NCI-H146 treated with DMSO at 0.1 percent for 48 hours (cell line): Measurements from ENCODE around the gene MLYCD.

Source experiments
- DNase-seq: peaks from one replicate; lab custom pipeline; 2025; ENCODE audit not compliant: unreplicated experiment; lab: John Stamatoyannopoulos, UW

The MLYCD gene

GRCh38 chr16:83925095-83925905 lies 26.4 kb downstream of the MLYCD start:
- DNase-seq, result no peak

GRCh38 chr16:83925957-83926725 lies 27.2 kb downstream of the MLYCD start:
- no peak for DNase-seq

- DNase-seq, result peak; percentile 23
Measured at GRCh38 chr16:83926726-83927397, 27.9 kb downstream of the MLYCD start.

- DNase-seq, result no peak
Measured at GRCh38 chr16:83928341-83929055, 29.6 kb downstream of the MLYCD start.

GRCh38 chr16:83929811-83930555 lies 31.1 kb downstream of the MLYCD start:
- DNase-seq, result no peak

- no peak for DNase-seq
Measured at GRCh38 chr16:83930730-83931500, 32.0 kb downstream of the MLYCD start.

- no peak for DNase-seq
Measured at GRCh38 chr16:83931556-83931955, 32.6 kb downstream of the MLYCD start.

- DNase-seq, result no peak
Measured at GRCh38 chr16:83932304-83932703, 33.4 kb downstream of the MLYCD start.

- no peak for DNase-seq
Measured at GRCh38 chr16:83932955-83933673, 34.2 kb downstream of the MLYCD start.

GRCh38 chr16:83933885-83934683 lies 35.2 kb downstream of the MLYCD start:
- no peak for DNase-seq

GRCh38 chr16:83934684-83934977 lies 35.7 kb downstream of the MLYCD start:
- no peak for DNase-seq

GRCh38 chr16:83935005-83935857 lies 36.3 kb downstream of the MLYCD start:
- no peak for DNase-seq

GRCh38 chr16:83935858-83936255 lies 36.9 kb downstream of the MLYCD start:
- DNase-seq, result no peak

- DNase-seq, result no peak
Measured at GRCh38 chr16:83936581-83937165, 37.8 kb downstream of the MLYCD start.

- no peak for DNase-seq
Measured at GRCh38 chr16:83937267-83937666, 38.4 kb downstream of the MLYCD start.

- no peak for DNase-seq
Measured at GRCh38 chr16:83937922-83938885, 39.3 kb downstream of the MLYCD start.
